LHCN-M2 (cell line): ENCODE measurements around the gene HASPIN. TPM values are rescaled to one million over a fixed set of nuclear protein-coding genes. Genes with fewer than 3 reads are reported as not detected.

Experiments used
- DNase-seq: peaks from one replicate; pipeline ENCODE4 v3.0.0-alpha.2; 2012; ENCODE audit warnings: low read depth
- total RNA-seq: library from RNA; depleted of rRNA; stranded (reverse); fragments of >200 nt; gene quantifications from 2 replicates; pipeline ENCODE4 v1.2.3, GENCODE V29; 2014

Gene HASPIN
- total RNA-seq, 1 experiment from 2014 or later = 17.0 TPM

DNA sequence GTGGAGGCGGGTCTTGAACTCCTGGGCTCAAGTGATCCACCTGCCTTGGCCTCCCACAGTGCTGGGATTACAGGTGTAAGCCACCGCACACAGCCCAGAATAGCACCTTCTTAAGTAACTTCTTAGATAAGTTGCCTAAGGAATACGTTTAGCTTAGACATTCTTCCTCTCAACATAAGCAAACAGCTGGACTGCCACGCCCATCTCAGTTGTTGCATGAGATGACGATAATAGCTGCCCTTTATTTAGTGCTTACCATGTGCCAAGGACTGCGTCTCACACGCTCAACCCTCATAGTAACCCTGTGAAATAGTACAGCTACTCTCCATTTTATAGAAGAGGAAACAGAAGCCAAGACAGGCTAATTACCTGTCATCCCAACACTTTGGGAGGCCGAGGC lies 11.8 kb downstream of the HASPIN start:
- DNase-seq = no peak

DNA sequence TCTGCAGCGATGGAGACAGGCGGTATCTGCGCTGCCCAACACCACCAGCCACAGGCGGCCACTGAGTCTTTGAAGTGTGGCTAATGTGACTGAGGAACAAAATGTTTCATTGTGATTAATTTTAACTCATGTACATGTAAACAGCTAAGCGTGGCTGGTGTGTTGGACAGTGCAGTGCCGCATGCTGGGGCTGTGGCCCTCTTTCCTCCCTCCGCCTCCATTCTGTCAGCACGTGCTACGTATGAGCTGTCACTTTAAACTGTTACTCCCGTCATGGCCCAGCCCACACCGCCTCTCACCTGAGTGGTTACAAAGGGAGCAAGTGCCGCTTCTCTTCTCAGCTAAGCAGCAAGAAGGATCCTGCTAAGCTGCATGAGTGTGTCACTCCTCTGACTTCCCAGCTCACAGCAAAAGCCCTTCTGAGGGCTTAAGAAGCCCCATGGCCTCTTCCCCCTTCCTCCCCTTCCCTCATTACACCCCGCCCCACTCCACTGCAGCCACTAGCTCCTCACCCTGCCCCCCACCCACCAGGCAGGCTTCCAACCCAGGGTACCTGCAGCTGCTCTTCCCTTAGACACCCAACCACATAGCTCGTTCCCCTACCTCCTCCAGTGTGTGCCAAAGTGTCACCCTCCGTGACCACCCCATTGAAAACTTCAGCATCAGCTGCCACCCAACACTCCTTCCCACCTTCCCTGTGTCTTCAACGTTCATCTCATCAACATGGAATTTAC lies 15.0 kb downstream of the HASPIN start:
- no peak for DNase-seq

DNA sequence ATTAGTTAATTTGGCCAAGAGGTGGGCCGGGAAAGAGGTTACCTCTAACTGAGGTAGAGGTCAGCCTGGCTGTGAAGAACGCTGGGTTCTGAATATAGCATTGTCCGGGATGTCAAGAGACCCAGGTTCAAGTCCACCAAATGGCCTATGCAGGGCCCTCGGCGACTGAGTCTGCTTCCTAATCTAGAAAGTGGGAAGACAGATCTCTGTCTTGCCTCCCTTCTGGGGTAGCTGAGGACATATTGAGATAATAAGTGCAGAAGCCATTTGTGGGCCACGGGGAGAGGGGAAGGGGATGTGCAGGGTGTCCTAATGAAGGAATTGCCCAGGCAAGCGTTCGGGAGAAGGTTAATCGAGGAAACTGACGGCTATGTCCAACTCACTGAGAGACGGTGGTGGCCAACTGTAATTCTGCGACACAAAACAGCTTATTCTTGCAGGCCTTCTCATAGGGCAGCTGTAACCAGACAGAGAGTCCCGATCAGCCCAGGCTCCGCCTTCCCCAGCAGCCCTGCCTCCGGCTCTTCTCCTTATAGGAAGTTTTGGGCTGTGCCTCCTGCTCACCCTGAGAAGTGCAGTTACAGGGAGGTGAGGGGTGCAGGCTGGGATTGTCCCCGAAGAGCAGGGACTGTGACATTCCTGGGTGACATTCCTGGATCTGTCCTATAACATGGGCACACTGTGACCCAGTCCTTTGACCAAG lies 15.9 kb downstream of the HASPIN start:
- DNase-seq = no peak

DNA sequence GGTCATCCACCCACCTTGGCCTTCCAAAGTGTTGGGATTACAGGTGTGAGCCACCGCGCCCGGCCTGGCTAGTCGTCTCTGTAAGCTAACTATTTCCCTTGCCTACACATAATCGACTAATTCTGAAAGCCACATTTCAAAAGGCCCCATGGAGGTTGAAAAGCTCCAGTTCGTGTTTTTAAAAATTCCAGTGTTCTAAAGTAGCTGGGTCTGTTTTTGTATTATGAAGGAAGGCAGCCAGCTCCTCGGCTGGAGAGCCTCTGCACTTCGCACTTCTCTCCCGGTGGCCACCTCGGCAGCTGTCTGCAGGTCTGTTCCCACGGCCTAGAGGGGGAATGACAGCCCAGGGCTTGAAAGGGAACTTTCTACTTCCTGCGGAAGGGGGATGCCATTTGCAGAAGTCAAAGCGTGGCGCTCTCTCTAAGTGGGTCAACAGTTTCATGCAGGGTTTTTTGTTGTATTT lies 16.9 kb downstream of the HASPIN start:
- no peak for DNase-seq

DNA sequence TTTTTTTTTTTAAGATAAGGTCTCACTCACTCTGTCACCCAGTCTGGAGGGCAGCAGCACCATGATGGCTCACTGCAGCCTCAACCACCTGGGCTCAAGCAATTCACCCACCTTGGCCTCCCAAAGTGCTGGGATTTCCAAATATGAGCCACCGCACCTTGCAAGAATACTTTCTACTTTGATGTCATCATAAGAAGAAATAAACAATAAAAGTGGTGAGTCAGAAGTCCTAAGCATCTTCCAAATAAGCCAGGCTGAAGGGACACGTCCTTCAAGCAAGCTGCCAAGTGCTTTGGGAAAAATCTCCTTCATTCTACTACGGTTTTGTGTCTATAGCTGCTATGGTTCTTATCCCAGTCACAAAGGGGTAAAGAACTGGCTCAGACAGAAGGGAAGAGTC lies 20.3 kb downstream of the HASPIN start:
- DNase-seq = no peak

DNA sequence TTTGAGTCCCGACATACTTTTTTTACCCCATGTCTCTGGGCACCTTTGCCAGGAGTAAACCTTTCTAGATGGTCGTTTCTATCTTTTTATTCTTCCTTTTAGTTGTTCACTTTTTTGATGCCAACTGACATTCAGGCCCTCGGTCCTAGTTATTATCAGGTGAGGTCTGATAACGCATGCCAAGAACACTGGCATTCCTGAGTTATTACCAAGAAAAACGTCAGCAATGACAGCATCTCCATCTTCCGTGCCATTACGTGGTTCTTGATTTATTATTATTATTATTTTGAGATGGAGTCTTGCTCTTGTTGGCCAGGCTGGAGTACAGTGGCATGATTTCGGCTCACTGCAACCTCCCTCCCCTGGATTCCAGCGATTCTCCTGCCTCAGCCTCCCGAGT lies 21.4 kb downstream of the HASPIN start:
- no peak for DNase-seq

DNA sequence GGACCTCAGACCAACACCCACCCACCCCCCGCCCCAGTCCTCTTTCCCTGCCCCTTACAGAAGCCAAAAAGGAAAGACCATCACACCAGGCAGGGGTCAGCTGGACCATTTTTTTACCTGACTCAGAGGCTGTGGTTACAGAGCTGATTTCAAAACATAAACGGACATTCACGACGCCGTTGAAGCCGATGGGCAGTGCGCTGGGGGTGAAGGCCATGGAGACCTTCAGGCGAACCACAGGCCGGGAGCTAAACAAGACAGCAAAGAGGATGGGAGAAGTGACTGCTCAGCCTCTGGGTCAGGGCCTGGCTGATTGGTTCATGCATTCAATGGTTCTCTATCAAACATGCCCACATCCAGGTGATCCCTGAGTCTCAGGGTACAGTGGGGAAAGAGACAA lies 24.1 kb downstream of the HASPIN start:
- no peak for DNase-seq

DNA sequence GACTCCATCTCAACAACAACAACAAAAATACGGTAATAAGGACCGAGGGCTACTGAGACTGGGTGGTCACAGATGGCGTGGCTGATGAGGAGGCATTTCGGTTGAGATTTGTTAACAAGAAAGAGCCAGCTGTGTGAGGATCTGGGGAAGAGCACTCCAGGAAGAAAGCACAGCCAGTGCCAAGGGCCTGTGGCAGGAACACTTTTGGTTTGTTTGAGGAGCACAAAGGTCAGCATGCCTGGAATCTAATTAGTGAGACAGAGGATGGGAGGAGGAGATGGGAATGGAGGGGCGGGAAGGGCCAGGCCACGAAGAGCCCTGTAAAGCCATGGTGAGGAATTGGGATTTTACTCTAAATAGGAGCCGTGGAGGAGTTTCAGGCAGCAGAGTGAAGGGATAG lies 24.9 kb downstream of the HASPIN start:
- DNase-seq = no peak

DNA sequence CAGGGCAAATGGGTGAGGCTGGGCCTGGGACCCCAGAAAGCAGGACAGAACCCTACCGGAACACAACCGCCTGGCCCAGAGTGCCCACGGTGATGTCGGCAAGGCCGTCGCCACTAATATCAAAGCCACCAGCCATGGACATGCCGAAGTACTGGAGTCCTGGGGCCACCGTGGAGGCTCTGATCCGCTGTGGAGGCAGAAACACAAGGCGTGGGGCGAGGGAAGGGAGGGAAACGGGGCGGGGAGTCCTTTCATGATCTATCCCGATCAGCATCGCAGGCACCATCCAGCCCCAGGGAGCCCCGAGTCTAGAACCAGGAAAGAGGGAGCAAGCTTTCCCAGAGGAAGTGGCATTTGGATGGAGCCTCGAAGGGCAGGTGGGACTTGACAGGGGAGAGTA lies 26.6 kb downstream of the HASPIN start:
- no peak for DNase-seq

DNA sequence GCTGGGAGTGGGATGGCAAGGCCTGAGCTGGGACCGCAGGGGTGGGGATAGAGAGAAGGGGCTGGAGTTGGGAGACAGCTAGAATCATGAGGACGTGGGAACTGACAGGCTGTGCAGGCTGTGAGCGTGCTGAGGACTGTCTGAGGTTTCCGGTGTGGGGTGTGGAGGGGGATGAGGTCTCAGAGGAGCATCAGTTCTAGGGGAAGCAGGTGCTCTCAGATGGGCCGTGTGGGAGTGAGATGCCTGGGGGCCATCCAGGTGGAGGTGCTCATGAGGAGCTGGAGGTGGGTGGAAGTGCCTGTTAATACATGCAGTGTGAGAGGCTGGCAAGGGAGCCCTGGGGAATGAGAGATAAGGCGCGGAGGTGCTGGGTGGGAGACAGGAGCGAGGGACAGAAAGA lies 27.2 kb downstream of the HASPIN start:
- no peak for DNase-seq

DNA sequence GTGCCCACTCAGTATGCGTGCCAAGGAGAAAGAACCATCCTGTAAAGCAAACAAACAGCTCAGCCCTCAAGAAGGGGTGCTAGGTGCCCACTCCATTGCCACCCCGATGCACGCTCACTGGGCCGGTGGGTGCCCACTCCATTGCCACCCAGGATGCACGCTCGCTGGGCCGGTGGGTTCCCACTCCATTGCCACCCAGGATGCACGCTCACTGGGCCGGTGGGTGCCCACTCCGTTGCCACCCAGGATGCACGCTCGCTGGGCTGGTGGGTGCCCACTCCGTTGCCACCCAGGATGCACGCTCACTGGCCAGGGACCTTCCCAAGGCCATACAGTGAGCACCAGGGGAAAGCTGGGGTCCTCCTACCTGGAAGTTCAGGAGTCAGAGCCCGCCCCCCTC lies 28.1 kb downstream of the HASPIN start:
- DNase-seq = no peak

DNA sequence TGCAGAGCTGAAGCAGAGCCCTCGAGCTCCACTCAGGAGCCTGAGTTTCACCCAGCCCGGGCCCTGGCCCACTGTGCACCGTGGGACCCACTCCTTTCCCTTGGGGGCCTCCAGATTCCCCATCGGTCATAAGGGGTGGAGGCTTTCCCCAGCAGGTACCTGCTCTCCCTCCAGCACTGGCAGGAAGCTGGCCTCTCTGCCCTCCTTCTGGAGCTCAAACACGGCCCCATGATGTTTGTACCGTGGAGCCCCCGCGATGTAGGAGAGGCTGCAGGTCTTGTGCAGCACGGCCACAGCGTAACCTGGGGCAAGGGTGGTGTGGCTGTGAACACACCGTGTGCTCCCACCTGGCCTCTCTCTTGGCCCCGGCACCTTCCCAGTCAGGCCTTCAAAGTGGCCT lies 29.9 kb downstream of the HASPIN start:
- no peak for DNase-seq

DNA sequence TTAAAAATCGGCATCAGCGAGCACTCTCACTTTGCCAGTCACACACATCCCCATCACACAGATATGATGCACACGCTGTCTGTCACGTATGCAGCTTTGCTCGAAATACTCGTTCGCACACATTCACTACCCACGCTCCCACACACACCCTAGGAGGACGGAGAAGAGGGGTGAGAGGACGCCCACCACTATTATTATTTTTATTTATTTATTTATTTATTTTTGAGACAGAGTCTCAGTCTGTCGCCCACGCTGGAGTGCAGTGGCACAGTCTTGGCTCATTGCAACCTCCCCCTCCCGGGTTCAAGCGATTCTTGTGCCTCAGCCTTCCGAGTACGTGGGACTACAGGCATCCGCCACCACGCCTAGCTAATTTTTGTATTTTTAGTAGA lies 30.4 kb downstream of the HASPIN start:
- DNase-seq = no peak

DNA sequence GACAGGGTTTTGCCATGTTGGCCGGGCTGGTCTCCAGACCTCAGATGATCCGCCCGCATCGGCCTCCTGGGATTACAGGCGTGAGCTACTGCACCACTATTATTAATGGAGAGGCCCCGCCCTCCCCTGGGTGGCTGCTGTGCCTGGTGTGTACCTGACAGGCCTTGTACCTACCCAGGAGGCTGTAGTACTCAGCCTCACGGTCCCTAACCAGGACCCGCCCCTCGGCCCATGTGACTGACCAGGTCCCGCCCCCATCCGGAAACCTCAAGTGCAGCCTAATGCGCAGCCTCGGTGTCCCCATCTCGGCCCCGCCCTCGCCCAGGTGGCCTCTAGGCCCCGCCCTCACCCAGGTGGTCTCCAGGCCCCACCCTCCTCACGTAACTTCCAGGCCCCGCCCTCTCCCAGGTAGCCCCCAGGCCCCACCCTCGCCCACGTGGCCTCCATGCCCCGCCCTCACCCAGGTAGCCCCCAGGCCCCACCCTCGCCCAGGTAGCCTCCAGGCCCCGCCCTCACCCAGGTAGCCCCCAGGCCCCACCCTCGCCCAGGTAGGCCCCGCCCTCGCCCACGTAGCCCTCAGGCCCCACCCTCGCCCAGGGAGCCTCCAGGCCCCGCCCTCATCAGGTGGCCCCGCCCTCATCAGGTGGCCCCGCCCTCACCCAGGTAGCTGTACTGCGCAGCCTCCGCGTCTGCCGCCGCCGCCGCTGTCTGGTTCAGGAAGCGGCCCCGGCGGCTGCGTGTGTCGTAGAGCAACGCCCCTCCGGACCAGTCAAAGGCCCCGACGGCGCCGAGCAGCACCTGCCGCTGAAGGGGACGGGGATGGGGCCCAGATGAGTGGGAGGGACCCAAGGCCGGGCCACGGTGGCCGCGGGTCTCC lies 31.0 kb downstream of the HASPIN start:
- DNase-seq = no peak

DNA sequence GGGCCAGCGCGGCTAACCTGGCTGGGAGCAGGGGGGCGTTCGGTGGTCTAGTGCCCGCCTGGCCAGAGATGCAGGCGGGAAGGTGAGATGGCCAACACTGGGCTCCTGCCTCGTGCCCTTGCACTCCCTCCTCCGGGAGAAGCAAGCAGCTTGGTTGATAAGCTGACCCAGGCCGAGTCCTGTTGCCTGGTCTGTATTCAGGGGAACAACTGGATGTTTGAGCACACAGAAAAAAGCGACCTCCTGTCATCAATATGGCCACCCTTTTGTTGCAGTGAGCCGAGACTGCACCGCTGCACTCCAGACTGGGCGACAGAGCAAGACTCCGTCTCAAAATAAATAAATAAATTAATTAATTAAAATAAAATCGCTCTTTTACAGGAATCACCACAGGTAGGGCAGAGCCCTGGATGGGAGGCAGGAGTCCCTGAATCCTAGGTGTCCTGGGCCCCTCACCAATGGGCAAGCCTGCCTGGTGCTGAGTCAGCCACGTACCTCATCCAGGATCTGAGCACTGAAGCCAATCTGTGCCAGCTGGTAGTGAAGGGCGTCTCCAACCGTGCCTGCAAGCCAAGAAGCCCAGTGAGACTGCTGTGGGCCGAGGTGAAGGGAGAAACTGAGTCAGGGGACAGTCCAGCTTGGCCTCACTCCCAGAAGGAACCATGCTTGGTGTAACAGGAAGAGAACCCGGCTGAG lies 31.8 kb downstream of the HASPIN start:
- DNase-seq = no peak

DNA sequence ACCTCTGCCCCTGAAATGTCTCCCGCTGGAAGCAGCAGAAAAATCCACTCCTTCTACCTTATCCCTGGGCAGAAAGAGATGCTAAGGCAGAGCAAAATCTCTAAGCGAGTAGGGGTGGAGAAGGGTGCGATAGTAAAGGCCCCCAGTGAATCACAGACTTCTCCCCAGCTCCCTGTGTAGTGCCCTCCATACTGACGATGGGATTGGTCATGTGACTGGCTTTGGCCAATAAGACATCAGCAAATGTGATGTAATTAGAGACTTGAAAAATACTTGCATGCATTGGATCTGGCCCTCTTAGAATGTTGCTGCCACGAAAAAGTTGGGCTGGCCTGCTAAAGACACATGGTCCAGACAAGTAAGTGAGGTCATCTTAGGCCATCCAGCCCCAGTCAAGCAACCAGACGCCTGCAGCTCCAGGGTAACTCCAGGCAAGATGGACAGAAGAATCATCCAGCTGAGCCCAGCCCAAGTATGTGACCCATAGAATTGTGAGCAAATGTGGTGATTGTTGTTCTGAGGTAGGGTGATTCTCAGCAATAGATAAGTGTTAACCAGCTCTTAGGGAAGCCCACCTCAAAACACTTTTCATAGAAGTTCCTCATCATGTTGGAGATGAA lies 36.0 kb downstream of the HASPIN start:
- no peak for DNase-seq

DNA sequence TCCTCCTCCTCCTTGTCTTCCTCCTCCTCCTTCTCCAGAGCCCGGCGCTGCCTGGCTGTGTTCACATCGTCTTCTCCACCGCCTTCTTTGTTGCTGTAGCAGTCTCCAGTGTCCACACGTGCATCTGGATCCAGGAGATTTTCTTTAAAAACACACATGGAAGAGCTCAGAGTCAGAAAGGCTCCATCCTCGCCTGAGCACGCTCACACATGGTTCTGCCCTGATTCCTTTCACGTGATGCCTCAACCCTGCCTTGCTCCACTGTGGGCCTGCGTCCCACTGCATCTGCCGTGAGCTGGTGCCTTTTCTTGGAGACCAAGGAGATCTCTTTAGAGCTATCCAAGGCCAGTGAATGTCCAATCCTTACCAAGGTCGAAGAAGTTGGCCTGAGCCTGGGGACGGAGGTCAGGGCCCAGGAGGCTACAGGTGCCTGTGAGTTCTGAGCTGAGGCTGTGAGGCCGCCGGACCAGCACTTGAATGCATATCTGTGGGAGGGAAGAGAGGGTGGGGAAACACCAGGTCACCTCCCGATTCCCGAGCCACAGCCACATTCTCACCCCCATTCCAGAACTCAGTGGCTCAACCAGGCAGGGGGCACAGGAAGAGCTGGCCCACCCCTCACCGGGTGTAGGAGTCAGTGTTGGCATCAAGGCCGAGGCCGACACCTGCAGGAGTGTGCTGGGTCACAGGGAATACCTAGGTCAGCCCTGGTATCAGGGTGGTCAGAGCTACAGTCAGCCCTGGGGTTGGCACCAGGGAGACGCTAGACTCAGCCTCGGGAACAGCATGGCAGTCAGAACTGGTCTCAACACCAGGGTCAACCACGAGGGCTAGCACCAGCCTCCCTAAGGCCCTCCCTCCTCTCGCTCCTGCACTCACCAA lies 37.6 kb downstream of the HASPIN start:
- no peak for DNase-seq

DNA sequence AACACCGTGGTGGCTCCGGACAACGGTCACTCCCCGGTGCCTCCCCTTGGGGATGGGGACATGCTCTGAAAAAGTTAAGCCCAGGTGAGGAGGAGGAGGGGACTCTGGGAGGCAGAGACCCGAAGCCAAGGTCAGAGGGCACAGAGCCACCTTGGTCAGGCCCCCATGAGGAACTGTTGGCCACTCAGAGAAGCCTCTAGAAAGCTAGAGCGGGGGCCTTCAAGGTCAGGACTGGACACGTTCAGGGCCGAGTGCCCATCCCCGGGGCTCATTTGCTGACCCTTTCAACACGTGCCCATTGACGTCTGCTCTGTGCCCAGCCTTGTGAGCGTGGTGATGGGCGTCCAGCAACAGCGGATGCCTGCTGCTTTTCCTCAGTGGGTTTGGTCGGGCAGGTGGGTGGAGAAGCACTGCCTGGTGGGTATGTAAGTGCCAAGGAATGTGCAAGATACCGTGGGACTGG lies 38.2 kb downstream of the HASPIN start:
- no peak for DNase-seq

DNA sequence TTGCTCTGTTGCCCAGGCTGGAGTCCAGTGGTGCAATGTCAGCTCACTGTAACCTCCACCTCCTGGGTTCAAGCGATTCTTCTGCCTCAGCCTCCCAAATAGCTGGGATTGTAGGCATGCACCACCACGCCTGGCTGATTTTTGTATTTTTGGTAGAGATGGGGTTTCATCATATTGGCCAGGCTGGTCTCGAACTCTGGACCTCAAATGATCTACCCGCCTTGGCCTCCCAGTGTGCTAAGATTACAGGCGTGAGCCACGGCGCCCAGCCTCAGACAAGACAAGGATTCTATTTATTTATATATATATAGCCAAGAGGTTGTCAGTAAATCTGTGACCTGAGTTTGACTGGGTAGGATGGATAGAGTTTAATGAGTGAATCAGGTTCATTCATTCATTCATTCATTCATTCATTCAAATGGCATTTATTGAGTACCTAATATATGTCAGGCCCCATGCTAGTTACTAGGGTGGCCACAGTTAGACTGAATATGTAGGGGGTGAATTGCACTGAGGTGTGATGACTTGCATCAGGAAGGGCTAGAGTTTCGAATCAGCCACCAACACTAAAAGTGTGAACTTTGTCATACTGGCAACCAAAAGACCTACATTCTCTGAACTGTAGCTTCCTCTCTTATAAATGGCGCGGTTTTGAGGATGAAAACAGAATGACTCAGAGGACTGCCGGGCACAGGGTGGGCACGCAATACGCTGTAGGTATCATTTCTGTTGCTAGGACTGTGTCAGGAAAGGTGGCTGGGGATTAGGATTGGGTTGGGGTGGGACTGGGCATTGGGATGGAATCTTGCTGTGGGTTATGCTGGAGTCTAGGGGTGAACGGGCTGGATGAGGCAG lies 39.4 kb downstream of the HASPIN start:
- DNase-seq = no peak
